HepG2 (cell line): ENCODE measurements around the gene JMY.

Source experiments
- FOSL1 ChIP-seq: sonication (generic); formaldehyde crosslinking; IDR thresholded peaks from 2 replicates; pipeline ENCODE4 v1.9.0; 2021; ENCODE audit warnings: missing genetic modification reagents, borderline replicate concordance
- SP1 ChIP-seq, 2 experiments: fragments of 450-650 bp in 1 of 2; sonication (generic) in 1 of 2; formaldehyde crosslinking in 1 of 2; IDR thresholded peaks; 2 replicates each; pipeline versions ENCODE4 v1.4.0 to v1.6.1; 2016 to 2020; ENCODE audit warnings: missing genetic modification reagents in 1 of 2
- ZNF3 ChIP-seq: IDR thresholded peaks from 2 replicates; pipeline ENCODE4 v1.7.0; 2017; ENCODE audit warnings: inconsistent platforms

GRCh38 chr5:79255786-79256557, 20.0 kb downstream of the JMY start:
- TF ChIP-seq FOSL1 (CRISPR knock-in tag) (no peak), ZNF3 (CRISPR knock-in tag) (no peak), SP1 (IDR thresholded peaks at IDR 0.05) (no peak), SP1 (CRISPR knock-in tag; IDR thresholded peaks at IDR 0.05) (no peak)
